ENCODE results near the gene STX10.

STX10 gene

GRCh38 chr19:13139633-13140311 is 10.4 kb downstream of the STX10 start:
- no peak for DNase-seq (ENCODE audit: low read depth in 2 of 2)

- no peak for DNase-seq (ENCODE audit: low read depth in 2 of 2)
Measured at GRCh38 chr19:13138916-13139198, 11.3 kb downstream of the STX10 start.

- no peak for DNase-seq (ENCODE audit: low read depth in 2 of 2)
Measured at GRCh38 chr19:13138171-13138915, 11.8 kb downstream of the STX10 start.

GRCh38 chr19:13137290-13137794 is 12.8 kb downstream of the STX10 start:
- no peak for DNase-seq (ENCODE audit: low read depth in 2 of 2)

- no peak for DNase-seq (ENCODE audit: low read depth in 2 of 2)
Measured at GRCh38 chr19:13135068-13136062, 14.8 kb downstream of the STX10 start.

GRCh38 chr19:13134626-13135025 is 15.5 kb downstream of the STX10 start:
- DNase-seq (ENCODE audit: low read depth in 2 of 2): no peak

GRCh38 chr19:13133241-13133870 is 16.8 kb downstream of the STX10 start:
- DNase-seq (ENCODE audit: low read depth in 2 of 2): no peak

- DNase-seq (ENCODE audit: low read depth in 2 of 2): peak; percentile 65 to 73
Measured at GRCh38 chr19:13132471-13133180, 17.5 kb downstream of the STX10 start.

- DNase-seq (ENCODE audit: low read depth in 2 of 2): no peak
Measured at GRCh38 chr19:13130886-13131490, 19.2 kb downstream of the STX10 start.

- no peak for DNase-seq (ENCODE audit: low read depth in 2 of 2)
Measured at GRCh38 chr19:13129384-13129783, 20.8 kb downstream of the STX10 start.

GRCh38 chr19:13128583-13128982 is 21.6 kb downstream of the STX10 start:
- no peak for DNase-seq (ENCODE audit: low read depth in 2 of 2)

GRCh38 chr19:13127811-13128575 is 22.2 kb downstream of the STX10 start:
- DNase-seq (ENCODE audit: low read depth in 2 of 2): no peak

- no peak for DNase-seq (ENCODE audit: low read depth in 2 of 2)
Measured at GRCh38 chr19:13127051-13127450, 23.1 kb downstream of the STX10 start.

GRCh38 chr19:13122980-13123957 is 26.9 kb downstream of the STX10 start:
- DNase-seq (ENCODE audit: low read depth in 2 of 2): no peak

GRCh38 chr19:13122275-13122878 is 27.8 kb downstream of the STX10 start:
- DNase-seq (ENCODE audit: low read depth in 2 of 2): no peak

- no peak for DNase-seq (ENCODE audit: low read depth in 2 of 2)
Measured at GRCh38 chr19:13121551-13122274, 28.5 kb downstream of the STX10 start.

- no peak for DNase-seq (ENCODE audit: low read depth in 2 of 2)
Measured at GRCh38 chr19:13120817-13121216, 29.4 kb downstream of the STX10 start.

GRCh38 chr19:13120031-13120430 is 30.1 kb downstream of the STX10 start:
- DNase-seq (ENCODE audit: low read depth in 2 of 2): no peak

All from stimulated activated CD4-positive, alpha-beta T cell treated with anti-CD3 and anti-CD28 coated beads, Interleukin-15, amount 100 ng/mL, for 48 hours (primary cell).